WTC11 (cell line): ENCODE measurements around the gene NARS2. TPM values are rescaled to one million over a fixed set of nuclear protein-coding genes. Genes with fewer than 3 reads are reported as not detected.

Experiments
- ATAC-seq: fragments of 200-7000 bp; cut with Tn5 transposase; 2 replicates; pipeline ENCODE4 v1.10.0; 2021; ENCODE audit warnings: mild to moderate bottlenecking, moderate library complexity
- CTCF ChIA-PET: fragments of 300-600 bp; sonication (Branson Sonifier 250); formaldehyde crosslinking; loops from one replicate; lab custom pipeline; 2021; ENCODE audit warnings: antibody characterized with exemption; lab: Charles Lee
- POLR2A ChIA-PET: fragments of 350-600 bp; sonication (Branson Sonifier 250); formaldehyde crosslinking; loops from one replicate; lab custom pipeline; 2021; ENCODE audit warnings: antibody characterized with exemption; lab: Charles Lee
- DNase-seq: peaks from one replicate; pipeline ENCODE4 v3.0.0; 2021; ENCODE audit warnings: low spot score
- H3K27ac Mint-ChIP-seq: 2 replicates; pipeline ENCODE4 v1.8.0; 2021; ENCODE audit warnings: mixed read lengths
- H3K27me3 Mint-ChIP-seq: 2 replicates; pipeline ENCODE4 v1.8.0; 2021; ENCODE audit warnings: low read depth, mild to moderate bottlenecking, moderate library complexity, mixed read lengths
- H3K36me3 Mint-ChIP-seq: 2 replicates; pipeline ENCODE4 v1.8.0; 2021; ENCODE audit warnings: mixed read lengths
- H3K4me1 Mint-ChIP-seq: 2 replicates; pipeline ENCODE4 v1.8.0; 2022; ENCODE audit warnings: mixed read lengths
- H3K4me3 Mint-ChIP-seq: 2 replicates; pipeline ENCODE4 v1.8.0; 2021; ENCODE audit warnings: mild to moderate bottlenecking, moderate library complexity, mixed read lengths
- H3K9me3 Mint-ChIP-seq: 2 replicates; pipeline ENCODE4 v1.8.0; 2021; ENCODE audit warnings: mixed read lengths
- CDX4 ChIP-seq: fragments of 250-450 bp; sonication (Bioruptor Pico); IDR thresholded peaks from 2 replicates; pipeline ENCODE4 v1.9.0; 2021; ENCODE audit warnings: moderate library complexity, mild to moderate bottlenecking, inconsistent platforms, borderline replicate concordance
- CREM ChIP-seq: sonication (generic); formaldehyde crosslinking; IDR thresholded peaks from 2 replicates; pipeline ENCODE4 v1.8.1; 2022; ENCODE audit warnings: mild to moderate bottlenecking, missing genetic modification reagents, moderate library complexity
- E2F4 ChIP-seq: sonication (generic); formaldehyde crosslinking; IDR thresholded peaks from 2 replicates; pipeline ENCODE4 v1.8.1; 2022; ENCODE audit warnings: low read depth, mild to moderate bottlenecking, moderate library complexity, missing genetic modification reagents, borderline replicate concordance
- FOXP1 ChIP-seq: sonication (generic); formaldehyde crosslinking; IDR thresholded peaks from 2 replicates; pipeline ENCODE4 v1.8.0; 2022; ENCODE audit warnings: missing genetic modification reagents, mild to moderate bottlenecking, moderate library complexity, borderline replicate concordance
- HMGA2 ChIP-seq: fragments of 250-450 bp; sonication (Bioruptor Pico); IDR thresholded peaks from 2 replicates; pipeline ENCODE4 v1.4.0; 2021; ENCODE audit warnings: mild to moderate bottlenecking, moderate library complexity
- JAZF1 ChIP-seq: fragments of 250-450 bp; sonication (Bioruptor Pico); IDR thresholded peaks from 2 replicates; pipeline ENCODE4 v1.9.0; 2021; ENCODE audit warnings: moderate library complexity, mild to moderate bottlenecking, inconsistent platforms
- JUN ChIP-seq: sonication (generic); formaldehyde crosslinking; IDR thresholded peaks from 2 replicates; pipeline ENCODE4 v1.8.0; 2023; ENCODE audit warnings: mild to moderate bottlenecking, missing genetic modification reagents
- MYBL2 ChIP-seq: sonication (generic); formaldehyde crosslinking; IDR thresholded peaks from 2 replicates; pipeline ENCODE4 v1.8.1; 2023; ENCODE audit warnings: mild to moderate bottlenecking, moderate library complexity, missing genetic modification reagents
- RELA ChIP-seq: sonication (generic); formaldehyde crosslinking; IDR thresholded peaks from 2 replicates; pipeline ENCODE4 v1.8.1; 2022; ENCODE audit warnings: missing genetic modification reagents, mild to moderate bottlenecking, borderline replicate concordance
- SMAD3 ChIP-seq: sonication (generic); formaldehyde crosslinking; IDR thresholded peaks from 2 replicates; pipeline ENCODE4 v1.8.0; 2022; ENCODE audit warnings: missing genetic modification reagents, mild to moderate bottlenecking, borderline replicate concordance
- STAT6 ChIP-seq: sonication (generic); formaldehyde crosslinking; conservative IDR thresholded peaks from 2 replicates; pipeline ENCODE4 v1.8.1; 2023; ENCODE audit warnings: mild to moderate bottlenecking, low read depth, missing genetic modification reagents, moderate library complexity
- TCF7 ChIP-seq: sonication (generic); formaldehyde crosslinking; IDR thresholded peaks from 2 replicates; pipeline ENCODE4 v1.8.0; 2022; ENCODE audit warnings: mild to moderate bottlenecking, low read depth, missing genetic modification reagents, moderate library complexity
- TEAD1 ChIP-seq: sonication (generic); formaldehyde crosslinking; IDR thresholded peaks from 2 replicates; pipeline ENCODE4 v1.8.0; 2022; ENCODE audit warnings: mild to moderate bottlenecking, missing genetic modification reagents
- TEAD4 ChIP-seq: sonication (generic); formaldehyde crosslinking; IDR thresholded peaks from 2 replicates; pipeline ENCODE4 v1.8.0; 2022; ENCODE audit warnings: mild to moderate bottlenecking, missing genetic modification reagents
- ZNF425 ChIP-seq: fragments of 250-450 bp; sonication (Bioruptor Pico); conservative IDR thresholded peaks from 2 replicates; pipeline ENCODE4 v1.9.0; 2021; ENCODE audit warnings: mild to moderate bottlenecking
- ZNF671 ChIP-seq: fragments of 250-450 bp; sonication (Bioruptor Pico); IDR thresholded peaks from 2 replicates; pipeline ENCODE4 v1.8.0; 2021; ENCODE audit warnings: mild to moderate bottlenecking
- total RNA-seq: library from RNA; stranded (reverse); gene quantifications from 3 replicates; pipeline ENCODE4 v1.2.3, GENCODE V29; 2021

The NARS2 gene
- total RNA-seq, 1 experiment from 2014 or later, result 36.4 TPM

- no peak for TF ChIP-seq STAT6 (CRISPR knock-in tag)
These were observed 38.7 kb downstream of the NARS2 start (continued) for GRCh38 chr11:78535920-78536319.

- no peak for TF ChIP-seq FOXP1
- TF ChIP-seq MYBL2 (CRISPR knock-in tag), result no peak
- TF ChIP-seq JUN (CRISPR knock-in tag), result no peak
- no peak for TF ChIP-seq ZNF425 (CRISPR knock-in tag)
- TF ChIP-seq RELA (CRISPR knock-in tag), result no peak
- no peak for TF ChIP-seq E2F4 (CRISPR knock-in tag)
- no peak for TF ChIP-seq SMAD3 (CRISPR knock-in tag)
- no peak for TF ChIP-seq JAZF1 (CRISPR knock-in tag)
- no peak for TF ChIP-seq TEAD1 (CRISPR knock-in tag)
- TF ChIP-seq CREM (CRISPR knock-in tag), result no peak
- TF ChIP-seq TCF7, result no peak
- no peak for TF ChIP-seq TEAD4
- no peak for TF ChIP-seq CDX4
- TF ChIP-seq HMGA2 (CRISPR knock-in tag), result no peak
- TF ChIP-seq ZNF671 (CRISPR knock-in tag), result no peak
- TF ChIP-seq STAT6 (CRISPR knock-in tag), result no peak
- TF ChIP-seq, all 79 proteins: peak for 0
- POLR2A ChIA-PET, result no interaction called here
- H3K27ac Mint-ChIP-seq, result no peak overlapping the region
- H3K27me3 Mint-ChIP-seq, result no peaks in the 10 kb centered on the region
- H3K36me3 Mint-ChIP-seq, result peaks cover 13% of the 10 kb centered on the region
- ATAC-seq (no peak), DNase-seq (no peak)
- peaks cover 2% of the 10 kb centered on the region; the same call in 1 of the 2 replicates for H3K4me1 Mint-ChIP-seq
- no peaks in the 10 kb centered on the region for H3K9me3 Mint-ChIP-seq
- H3K4me3 Mint-ChIP-seq, result no peak overlapping the region
- CTCF ChIA-PET, result no interaction called here
These were observed 39.6 kb downstream of the NARS2 start for GRCh38 chr11:78535027-78535426.
